ENCODE results near the gene CCDC154.

The CCDC154 gene

DNA sequence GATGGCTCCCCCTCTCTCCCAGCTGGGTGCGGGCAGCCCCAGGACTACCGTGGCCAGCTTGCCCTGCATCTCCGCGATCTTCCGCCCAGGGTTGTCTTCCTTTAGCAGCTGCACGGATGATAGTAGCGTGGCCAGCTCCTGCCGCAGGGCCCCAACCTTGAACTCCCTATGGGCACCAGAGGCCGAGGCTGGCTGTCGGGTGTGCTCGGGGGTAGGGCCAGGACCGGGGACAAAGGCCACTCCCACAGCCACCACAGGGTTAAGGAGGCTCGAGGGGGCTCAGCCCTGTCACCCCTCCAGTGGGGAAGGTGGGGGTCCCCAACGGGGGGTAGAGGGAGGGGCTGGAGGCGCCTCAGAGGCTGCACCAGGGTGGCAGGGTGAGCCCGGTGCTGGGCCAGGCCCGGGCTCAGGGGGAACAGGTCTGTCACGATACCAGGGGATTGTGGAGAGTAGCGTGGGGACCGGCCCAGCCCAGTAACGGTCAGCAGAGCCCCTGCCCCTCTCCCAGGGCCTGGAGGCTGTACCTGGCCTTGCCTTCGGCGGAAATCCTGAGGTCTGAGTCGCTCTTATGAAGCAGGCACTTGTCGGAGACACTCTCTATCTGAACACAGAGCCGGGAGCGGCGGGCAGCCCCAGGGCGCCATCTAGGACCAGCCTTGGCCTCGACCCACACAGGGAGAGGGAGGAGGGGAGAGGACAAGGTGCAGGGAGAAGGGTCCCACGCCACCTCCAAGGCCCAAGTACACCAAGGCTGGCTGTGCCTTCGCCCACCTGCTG lies 8.2 kb downstream of the CCDC154 start:
- DNase-seq (ENCODE audit: low read depth in 2 of 2), result no peak

DNA sequence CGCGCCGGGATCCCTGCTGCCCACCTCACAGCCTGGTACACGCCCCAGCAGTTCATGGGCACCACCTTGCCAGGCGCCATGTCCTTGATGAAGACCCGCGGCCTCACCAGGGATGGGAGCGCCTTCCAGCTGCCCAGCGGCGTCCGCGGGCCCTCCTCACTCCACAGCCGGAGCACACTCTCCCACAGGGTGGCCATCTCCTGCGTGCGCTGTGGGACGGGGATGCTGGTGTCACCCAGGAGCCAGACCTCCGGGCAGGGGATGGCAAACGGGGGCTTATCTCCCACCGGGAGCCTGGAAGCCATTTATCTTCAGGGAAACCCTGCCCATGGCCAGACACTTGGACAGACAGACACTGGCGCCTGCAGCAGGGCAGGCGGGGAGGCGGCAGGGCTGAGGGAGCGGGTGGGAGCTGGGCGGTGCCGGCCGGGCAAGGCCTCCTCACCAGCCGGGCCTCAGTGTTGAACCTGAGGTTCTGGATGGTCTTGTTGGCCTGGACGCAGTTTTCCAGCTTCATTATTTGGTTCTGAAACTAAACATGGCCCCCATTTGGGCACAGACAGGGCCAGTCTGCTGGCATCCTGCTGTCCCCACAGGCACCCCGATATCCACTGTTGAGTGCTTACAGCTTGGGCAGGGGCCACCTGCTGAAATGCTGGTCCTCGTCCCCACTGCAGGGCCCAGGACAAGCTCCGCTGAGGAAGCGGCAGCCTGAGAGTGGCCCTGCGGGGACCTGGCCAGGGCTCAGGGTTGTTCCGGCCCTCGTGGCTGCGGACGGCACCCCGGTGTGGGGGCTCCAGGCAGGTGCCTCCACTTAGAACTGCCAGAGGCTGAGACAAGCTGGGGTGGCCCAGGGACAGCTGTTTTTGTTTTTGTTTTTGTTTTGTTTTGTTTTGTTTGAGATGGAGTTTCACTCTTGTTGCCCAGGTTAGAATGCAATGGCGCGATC lies 9.4 kb downstream of the CCDC154 start:
- no peak for DNase-seq (ENCODE audit: low read depth in 2 of 2)

DNA sequence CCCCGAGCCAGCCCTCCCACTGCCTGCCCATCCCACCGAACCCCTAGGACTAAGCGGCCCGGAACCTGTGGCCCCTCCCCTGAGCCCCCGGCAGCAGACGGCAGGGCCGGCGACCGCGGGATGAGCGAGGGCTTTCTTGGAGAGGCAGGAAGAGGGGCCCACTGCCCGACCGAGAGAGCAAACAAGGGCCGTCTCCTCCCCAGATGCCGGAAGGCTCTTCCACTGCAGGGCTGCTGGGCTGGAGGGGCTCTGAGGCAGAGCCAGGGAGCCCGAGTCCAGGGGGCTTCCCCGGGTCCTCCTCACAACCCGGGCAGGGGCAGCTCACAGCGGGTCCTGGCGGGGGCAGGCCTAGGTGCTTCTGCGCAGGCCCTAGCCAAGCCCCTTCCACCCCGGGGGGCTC lies 10.6 kb downstream of the CCDC154 start:
- no peak for DNase-seq (ENCODE audit: low read depth in 2 of 2)

DNA sequence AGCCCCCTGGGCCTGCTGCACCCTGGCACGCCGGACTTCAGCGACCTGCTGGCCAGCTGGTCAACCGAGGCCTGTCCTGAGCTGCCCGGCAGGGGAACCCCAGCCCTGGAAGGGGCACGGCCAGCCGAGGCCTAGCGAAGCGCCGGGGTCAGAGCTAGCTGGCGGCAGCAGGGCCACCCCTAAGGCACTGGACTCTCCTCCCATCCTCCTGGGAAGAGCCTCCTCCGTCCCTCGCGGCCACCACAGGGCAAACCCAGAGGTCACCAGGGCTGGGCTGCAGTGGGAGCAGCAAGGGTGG lies 11.1 kb downstream of the CCDC154 start:
- DNase-seq (ENCODE audit: low read depth in 2 of 2), result no peak

DNA sequence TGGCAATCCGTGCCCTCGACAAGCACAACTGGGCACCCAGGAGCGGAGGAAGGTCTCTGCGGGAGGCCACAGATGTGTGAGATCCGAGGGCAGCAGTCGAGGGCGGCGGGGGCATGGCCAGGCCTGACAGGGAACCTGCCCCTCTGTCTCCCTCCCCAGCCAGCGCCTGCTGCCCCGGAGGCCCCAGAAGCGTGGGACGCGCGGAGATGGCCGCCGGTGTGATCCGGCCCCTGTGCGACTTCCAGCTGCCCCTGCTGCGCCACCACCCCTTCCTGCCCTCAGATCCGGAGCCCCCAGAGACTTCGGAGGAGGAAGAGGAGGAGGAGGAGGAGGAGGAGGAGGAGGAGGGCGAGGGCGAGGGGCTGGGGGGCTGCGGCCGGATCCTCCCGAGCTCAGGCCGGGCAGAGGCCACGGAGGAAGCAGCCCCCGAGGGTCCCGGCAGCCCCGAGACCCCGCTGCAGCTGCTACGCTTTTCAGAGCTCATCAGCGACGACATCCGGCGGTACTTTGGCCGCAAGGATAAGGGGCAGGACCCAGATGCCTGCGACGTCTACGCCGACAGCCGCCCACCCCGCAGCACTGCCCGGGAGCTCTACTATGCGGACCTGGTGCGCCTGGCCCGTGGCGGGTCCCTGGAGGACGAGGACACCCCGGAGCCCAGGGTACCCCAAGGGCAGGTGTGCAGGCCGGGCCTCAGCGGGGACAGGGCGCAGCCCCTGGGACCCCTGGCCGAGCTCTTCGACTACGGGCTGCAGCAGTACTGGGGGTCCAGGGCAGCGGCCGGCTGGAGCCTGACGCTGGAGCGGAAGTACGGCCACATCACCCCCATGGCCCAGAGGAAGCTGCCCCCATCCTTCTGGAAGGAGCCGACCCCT lies 11.7 kb downstream of the CCDC154 start:
- DNase-seq (ENCODE audit: low read depth in 2 of 2), result no peak

DNA sequence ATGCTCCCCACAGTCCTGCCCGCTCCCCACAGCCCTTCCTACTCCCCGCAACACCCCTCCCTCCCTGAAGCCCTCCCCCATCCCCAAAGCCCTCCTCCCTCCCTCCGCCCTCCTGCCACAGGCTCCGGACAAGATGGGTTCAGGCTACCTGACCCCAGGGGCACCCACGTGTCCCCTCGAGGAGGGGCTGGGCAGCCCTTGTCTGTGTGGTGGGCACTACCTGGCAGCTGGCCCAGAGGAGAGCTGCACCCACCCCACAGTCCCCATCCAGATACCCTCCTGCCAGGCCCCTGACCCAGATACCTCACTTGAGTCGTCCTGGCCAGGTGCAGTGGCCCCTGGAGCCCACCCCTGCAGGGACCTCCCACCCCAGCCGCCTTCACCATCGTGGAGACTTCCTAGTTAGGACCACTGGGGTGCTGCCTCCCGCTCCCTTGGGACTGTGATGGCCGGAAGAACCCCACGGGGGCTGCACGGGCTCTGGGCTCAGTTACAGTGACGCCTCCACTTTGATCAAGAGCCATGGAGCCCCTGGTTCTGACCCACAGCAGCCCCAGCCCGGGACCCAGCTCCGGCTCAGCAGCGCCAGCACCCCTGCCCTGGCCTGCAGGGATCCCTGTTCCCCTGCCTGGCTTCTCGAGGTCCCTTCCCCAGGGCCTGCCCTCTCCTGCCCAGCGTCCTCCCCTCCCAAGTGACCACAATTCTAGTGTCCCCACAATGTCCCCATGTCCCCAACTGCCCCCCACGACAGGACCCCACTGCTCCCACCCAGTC lies 12.7 kb downstream of the CCDC154 start:
- no peak for DNase-seq (ENCODE audit: low read depth in 2 of 2)

DNA sequence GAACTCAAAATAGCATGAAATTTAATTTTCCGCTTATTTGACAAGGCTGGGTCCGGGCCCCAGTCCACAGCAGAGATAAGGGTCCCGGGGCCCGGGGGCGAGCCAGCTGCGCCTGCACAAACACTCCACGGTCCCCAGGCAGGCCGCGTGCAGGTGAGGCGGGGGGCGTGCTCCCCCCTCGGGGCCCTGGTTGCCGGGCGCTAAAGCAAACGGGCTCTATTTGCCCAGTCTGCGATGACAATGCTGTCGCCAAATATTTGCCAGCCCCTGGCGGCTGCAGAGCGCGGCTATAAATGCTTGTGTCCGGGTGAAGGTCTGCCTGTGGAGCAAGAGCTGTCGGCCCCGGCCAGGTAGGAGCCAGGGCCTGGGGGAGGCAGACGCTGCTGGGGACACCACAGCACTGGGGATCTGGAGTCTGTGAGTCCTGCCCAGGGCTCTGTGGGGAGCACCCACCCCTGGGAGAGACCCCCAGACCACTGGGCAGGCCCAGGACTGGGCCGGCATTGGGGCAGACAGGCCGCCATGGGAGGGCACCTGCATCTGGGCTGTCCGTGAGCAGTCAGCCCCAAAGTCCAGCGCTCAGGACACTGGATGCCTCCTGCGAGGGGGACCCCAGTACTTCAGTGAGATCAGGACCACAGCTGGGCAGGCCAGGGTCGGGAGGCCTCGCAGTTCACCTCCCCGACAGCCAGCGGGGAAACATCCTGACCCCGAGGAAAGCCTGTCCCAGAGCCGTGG lies 13.4 kb downstream of the CCDC154 start, which contains the start of gene PERCC1:
PERCC1 (plus strand) TSS at position 320 of the 738 bp plus-strand sequence. CDS start 1,516 bp downstream, outside the sequence.
- DNase-seq (ENCODE audit: low read depth in 2 of 2), result no peak

DNA sequence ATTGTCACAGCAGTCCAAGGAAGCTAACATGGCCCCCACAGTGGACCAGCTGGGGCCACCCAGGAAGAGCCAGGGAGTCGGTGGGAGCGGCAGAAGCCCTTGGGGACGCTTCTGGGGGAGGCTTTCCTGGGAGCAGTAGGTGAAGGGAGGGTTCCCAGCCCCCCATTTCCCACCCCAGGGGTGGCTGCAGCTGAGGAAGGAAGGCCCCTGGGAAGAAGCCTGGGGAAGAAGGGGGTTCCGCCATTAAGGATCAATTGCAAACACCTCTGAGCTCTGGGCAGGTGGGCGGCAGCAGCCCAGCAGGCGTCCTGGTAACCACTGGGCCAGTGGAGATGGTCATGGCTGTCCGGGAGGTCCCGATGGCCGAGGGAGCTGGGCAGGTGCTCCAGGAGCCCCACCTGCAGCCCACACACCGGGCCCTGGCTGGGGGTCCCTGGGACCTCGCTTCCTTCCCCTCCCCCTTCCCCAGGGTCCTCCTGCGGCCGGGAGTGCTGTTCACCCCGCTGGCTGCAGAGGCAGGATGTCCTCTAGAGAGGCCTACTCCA lies 14.1 kb downstream of the CCDC154 start:
- DNase-seq (ENCODE audit: low read depth in 2 of 2), result no peak

DNA sequence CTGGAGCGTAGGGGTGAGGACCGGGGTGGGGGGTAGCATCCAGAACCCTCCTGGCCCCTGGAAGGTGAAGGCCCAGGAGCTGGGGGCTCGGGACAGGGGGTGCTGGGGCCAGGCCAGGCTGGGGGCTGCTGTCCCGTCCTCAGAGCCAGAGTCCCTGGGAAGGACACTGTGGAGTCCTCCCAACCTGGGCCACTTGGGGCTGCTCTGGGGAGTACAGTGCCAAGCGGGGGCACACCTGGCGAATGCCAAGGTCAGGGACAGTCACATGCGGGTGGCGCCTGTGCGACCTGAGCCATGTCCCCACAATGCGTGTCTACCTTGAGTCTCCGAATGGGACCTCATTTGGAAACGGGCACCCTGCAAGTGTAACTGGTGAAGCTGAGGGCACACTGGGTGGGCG lies 14.7 kb downstream of the CCDC154 start:
- DNase-seq (ENCODE audit: low read depth in 2 of 2), result no peak

DNA sequence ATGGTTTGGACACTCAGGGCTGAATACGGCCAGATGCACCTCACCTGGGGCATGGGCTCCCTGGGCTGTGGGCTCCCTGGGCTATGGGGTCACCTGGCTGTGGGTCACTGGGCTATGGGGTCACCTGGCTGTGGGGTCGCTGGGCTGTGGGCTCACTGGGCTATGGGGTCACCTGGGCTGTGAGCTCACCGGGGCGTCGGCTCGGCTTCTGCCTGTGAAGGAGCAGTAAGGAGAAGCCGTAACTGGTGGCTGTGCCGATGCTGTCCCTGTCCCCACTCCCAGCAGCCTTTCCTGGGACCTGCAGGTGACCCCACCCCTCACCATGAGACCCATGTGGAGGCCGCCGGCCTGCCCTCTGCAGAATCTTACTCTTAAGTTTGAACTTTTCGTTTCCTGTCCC lies 15.3 kb downstream of the CCDC154 start:
- no peak for DNase-seq (ENCODE audit: low read depth in 2 of 2)

DNA sequence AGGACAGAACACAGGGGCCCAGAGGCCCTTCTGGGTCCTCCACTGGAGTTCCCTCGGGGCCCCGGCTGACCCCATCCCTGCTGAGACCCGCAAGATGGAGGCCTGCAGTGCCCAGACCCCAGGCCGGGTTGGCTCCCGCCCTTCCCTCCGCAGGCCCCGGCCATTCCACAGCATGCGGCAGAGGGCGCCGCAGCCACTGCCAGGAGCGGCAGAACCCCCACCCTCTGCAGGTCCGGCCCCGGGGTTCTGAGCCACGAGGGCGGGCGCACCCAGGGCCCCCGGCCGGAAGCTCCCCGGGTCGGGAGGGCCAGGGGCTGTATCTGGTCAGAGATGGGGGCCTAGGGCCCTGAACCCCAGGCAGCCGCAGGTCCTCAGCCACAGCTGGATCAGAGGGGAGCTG lies 15.8 kb downstream of the CCDC154 start:
- DNase-seq (ENCODE audit: low read depth in 2 of 2), result peak; percentile 28 to 50

DNA sequence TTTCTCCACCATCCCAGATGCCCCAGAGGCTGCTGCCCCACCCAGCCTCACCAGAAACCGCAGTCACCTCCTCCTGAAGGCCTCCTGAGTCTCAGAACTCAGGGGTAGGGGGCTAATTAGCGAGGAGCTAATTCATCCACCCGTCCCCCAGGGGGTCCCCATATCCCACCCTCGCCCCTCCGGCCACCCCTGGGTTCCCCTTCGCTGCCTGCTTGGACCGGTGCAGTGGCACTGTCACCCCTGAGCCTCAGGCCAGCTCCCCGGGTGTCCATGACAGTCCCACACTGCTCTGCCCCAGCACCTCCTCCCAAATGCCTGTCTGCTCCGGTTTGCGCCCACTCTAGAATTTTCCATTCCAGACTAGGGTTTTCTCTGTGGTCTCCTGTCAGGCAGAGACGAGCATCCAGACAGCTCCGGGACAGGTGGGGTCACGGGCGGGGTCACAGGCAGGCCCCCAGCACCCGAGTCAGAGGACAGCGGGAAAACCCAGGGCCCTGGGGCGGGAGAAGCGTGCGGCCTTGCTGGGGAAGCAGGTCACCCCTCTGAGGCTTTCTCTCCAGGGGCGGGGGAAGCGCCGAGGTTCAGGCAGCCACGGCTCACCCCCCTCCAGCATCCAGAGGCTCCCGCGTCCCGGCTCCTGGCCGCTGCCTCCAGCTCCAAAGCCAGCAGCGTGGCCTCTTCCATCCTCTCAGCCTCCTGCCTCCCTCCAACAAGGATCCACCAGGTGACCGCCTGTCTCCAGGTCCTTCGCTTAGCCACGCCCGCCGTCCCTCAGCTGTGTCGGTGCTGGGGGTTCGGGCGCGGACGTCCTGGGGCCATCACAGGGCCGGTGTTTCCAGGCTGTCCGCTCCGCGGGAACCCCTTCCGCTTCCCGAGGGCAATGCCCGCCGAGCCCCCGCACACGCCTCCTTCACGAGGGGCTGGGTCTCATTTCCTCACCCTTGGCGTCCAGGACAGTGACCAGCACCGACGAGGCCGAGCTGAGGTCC lies 16.6 kb downstream of the CCDC154 start:
- DNase-seq (ENCODE audit: low read depth in 2 of 2), result no peak

DNA sequence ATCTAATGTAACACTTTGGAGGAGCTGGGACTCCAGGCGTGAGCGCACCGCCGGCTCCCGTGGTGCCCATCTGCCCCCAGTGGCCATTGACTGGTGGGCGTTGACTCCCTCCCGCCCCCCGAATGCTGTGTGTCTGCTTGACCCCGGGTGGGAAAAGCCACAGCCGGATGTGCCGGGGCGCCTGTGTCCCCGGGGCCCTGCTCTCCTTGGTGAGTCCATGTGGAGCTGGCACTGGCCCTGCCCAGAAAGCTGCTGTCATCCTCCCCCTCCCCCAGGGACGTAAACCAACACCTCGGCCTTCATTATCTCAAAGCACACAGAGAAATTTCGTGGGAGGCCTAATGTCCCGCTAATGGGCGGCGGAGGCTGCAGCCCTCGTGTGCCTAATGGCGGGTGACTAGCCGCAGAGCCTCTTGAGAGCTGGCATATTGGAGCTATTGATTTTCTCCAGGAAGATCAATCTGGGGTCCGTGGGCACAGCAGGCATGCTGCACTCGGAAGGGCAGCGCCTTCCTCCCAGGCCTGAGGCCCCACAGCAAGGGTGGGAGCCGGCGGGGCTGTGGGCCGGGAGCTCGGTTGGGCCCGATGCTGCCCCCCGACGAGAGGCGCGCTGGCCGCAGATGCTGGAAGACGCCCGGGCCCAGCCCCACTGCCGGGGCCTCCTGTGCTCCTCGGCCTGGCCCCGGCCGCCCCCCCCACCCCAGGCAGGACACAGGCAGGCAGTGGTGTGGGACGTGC lies 17.5 kb downstream of the CCDC154 start:
- no peak for DNase-seq (ENCODE audit: low read depth in 2 of 2)

DNA sequence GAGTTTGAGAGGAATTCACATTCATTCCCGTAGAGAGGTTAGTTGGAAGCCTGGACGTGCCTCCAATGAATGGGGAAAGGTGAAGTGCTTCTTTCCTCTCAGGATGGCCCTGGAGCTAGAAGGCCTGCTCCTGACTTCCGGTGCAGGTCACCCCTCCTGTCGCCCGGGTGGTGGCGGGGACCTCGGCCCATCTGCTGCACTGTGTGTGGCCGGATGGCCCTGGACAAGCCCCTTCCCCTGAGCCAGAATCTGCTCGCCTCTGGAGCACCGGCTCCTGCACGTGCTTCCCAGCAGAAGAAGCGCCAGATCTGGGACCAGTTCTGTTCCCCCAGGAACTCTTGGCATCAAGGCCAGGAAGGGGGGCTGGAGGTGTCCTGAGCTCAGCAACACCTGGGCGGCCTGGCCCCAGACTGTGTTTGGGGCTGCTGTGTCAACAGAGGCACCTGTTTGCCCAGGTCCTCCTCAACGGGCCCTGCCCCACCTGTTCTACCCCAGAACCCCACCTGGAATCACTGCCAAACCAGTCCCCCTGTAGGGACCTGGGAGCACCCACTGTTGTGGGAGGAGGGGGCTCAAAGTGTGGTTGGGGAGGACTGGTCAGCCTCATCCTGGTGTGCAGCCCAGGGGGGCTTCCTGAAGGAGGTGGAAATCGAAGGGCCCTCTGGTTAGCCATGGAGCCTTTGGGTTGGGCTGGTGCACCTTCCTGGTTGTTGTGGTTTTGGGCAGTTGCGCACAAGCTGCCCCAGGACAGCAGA lies 18.6 kb downstream of the CCDC154 start:
- no peak for DNase-seq (ENCODE audit: low read depth in 2 of 2)

DNA sequence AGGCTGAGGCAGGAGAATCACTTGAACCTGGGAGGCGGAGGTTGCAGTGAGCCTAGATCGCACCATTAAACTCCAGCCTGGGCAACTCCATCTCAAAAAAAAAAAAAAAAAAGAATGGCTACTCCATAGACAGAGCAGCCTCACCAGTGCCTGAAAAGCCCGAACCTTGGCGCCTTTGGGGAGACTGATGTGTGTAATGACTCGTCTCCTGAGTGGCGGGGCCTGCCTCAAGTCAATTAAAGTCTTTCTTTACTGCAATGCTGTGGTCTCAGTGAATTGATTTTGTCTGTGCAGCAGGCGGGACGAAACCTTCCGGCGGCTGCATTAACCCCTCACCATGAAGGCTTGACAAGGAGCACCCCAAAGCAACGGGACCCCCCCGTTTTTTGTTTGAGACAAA lies 20.3 kb downstream of the CCDC154 start:
- DNase-seq (ENCODE audit: low read depth in 2 of 2), result no peak

DNA sequence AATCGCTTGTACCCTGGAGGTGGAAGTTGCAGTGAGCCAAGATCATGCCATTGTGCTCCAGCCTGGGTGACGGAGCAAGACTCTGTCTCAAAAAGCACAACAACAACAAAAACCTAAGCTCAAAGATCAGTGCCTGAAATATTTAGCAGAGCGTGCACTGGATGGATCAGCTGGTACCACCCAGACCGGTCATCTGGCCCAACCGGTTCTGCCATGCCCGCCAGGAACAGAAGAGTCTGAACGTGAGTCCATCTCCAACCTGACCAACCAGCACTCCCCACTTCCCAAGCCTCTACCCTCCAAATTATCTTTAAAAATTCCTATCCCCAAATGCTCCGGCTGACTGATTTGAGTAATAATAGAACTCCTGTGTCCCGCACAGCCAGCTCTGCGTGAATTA lies 22.3 kb downstream of the CCDC154 start:
- no peak for DNase-seq (ENCODE audit: low read depth in 2 of 2)

DNA sequence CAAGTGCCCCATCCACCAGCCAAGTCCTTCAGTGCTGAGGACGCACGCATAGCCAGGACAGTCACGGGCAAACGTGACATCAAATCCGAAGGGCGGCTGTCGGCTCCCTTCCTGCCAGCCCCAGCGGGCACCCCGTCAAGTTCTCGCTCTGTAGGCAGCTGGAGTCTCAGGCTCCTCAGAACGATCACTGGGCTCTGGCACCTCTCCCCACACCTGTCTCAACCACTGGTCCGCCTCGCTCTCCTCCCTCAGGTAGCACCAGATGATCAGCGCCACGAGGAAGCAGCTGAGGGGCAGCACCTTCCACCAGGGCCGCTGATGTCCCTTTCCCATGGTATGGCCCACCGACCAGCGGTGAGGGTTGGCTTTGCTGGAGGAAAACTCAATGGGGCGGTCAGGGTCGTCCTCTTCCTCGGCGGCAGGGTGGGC lies 24.2 kb downstream of the CCDC154 start:
- DNase-seq (ENCODE audit: low read depth in 2 of 2), result no peak

Measured in stimulated activated CD4-positive, alpha-beta T cell treated with anti-CD3 and anti-CD28 coated beads, Interleukin-15, amount 100 ng/mL, for 48 hours (primary cell).